NCI-H69 (cell line): ENCODE data around the gene DIAPH2.
"Not testable (repeated sequence)": the region's sequence is repeated elsewhere in the genome, so short reads cannot be mapped to it uniquely, and the experiment has no call there.

ENCODE experiments used
- DNase-seq: peaks from one replicate; lab custom pipeline; 2025; lab: John Stamatoyannopoulos, UW

Gene DIAPH2

DNA sequence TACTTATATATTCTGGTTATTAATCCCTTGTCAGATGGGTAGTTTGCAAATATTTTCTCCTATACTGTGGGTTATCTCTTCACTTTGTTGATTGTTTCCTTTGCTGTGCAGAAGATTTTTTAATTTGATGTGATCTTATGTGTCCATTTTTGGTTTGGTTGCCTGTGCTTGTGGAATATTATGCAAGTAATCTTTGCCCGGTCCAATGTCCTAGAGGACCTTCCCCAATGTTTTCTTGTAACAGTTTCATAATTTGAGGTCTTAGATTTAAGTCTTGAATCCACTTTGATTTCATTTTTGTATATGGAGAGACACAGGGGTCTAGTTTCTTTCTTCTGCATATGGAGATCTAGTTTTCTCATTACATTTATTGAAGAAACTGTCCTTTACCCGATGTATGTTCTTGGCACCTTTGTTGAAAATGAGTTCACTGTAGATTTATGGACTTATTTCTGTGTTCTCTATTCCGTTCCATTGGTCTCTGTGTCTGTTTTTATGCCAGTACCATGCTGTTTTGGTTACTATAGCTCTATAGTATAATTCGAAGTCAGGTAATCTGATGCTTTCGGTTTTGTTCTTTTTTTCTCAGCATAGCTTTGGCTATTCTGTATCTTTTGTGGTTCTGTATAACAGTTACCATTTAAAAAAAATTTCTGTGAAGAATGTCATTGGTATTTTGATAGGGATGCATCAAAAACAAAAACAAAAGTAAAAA, 34.7 kb downstream of the DIAPH2 start:
- no peak for DNase-seq

- no peak for DNase-seq
Observed at GRCh38 chrX:96721354-96721753, 36.7 kb downstream of the DIAPH2 start.

- no peak for DNase-seq
Observed at GRCh38 chrX:96722781-96723180, 38.1 kb downstream of the DIAPH2 start.

GRCh38 chrX:96729053-96729452, 44.4 kb downstream of the DIAPH2 start:
- no peak for DNase-seq

GRCh38 chrX:96729868-96730643, 45.4 kb downstream of the DIAPH2 start:
- DNase-seq = no peak

DNA sequence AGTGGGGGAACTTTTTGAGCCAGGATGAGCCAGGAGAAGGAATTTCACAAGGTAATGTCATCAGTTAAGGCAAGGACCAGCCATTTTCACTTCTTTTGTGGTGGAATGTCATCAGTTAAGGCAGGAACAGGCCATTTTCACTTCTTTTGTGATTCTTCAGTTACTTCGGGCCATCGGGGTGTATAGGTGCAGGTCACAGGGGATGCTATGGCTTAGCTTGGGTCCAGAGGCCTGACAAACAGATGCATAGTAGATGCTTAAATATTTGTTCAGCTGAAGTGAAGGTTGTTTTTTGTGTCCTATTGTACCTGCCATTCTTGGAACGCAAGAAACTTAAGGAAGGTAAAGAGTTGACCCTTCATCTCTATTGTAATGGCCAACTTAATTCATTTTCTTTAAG, 46.4 kb downstream of the DIAPH2 start:
- DNase-seq = not testable (repeated sequence)

GRCh38 chrX:96743367-96744073, 58.9 kb downstream of the DIAPH2 start:
- no peak for DNase-seq

- no peak for DNase-seq
Observed at GRCh38 chrX:96752781-96753180, 68.1 kb downstream of the DIAPH2 start.

- DNase-seq = no peak
Observed at GRCh38 chrX:96753230-96753629, 68.6 kb downstream of the DIAPH2 start.

DNA sequence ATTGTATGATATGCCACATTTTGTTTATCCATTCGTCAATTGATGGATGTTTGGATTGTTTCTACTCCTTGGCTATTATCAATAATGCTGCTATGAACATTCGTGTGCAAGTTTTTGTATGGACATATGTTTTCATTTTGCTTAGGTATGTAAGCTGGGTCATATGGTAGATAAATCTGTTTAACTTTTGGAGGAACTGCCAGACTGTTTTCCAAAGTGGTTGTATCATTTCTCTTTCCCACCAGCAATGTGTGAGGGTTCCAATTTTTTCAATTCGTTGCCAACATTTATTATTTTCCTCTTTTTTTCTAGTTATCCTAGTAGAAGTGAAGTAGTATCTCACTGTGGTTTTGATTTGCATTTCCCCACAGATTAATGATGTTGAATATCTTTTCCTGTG, 71.8 kb downstream of the DIAPH2 start:
- DNase-seq = no peak

DNA sequence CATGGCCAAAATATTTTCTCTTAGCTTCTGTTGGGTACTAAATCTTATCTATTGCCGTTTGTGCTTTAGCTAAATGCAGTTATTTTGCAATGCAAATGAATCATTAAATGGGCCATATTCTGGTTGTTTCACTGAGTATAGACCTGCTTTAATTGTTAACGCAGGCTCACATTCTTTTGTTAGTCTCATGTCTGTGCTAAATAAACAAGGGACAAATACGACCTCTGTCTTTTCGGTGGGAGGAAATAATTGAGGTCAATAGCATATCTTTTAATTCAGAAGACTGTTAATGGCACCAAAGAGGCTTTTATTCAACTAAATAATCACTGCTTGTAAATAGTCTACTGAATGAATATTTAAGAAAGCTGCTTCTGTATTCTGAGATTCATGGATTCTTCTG, 76.9 kb downstream of the DIAPH2 start:
- no peak for DNase-seq

DNA sequence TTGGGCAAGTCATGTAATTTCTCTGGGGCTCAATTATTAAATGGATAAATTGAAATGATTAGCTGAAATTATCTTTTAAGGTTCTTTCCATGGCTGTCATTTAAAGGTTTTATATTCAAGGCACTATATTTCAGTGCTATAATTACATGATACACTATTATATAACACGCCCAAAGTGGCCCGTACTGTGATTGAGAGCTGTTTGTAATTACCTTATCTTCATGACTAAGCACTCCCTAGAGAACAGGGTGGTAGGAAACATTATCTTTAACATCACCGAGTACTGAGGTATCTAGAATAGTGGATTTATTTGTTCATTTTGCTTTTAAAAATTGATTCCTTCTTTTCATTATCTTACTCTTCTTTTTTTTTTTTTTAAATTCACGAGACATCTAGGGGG, 79.0 kb downstream of the DIAPH2 start:
- DNase-seq = no peak

DNA sequence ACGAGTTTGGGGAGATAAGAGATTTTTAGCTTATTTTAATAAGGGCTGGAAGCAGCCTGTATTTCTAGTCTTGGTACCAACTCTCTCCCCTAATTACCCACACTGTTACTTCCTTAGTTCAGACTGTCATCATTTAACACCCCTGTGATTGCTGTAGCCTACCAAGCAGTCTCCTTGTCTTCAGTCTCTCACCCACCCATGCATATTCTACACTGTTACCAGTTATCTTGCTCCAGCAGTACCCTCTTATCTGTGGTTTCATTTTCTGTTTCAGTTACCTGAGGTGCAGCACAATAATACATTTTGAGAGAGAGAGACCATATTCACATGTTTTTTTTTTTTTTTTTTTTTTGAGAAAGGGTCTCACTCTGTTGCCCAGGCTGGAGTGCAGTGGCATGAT, 80.2 kb downstream of the DIAPH2 start:
- no peak for DNase-seq

DNA sequence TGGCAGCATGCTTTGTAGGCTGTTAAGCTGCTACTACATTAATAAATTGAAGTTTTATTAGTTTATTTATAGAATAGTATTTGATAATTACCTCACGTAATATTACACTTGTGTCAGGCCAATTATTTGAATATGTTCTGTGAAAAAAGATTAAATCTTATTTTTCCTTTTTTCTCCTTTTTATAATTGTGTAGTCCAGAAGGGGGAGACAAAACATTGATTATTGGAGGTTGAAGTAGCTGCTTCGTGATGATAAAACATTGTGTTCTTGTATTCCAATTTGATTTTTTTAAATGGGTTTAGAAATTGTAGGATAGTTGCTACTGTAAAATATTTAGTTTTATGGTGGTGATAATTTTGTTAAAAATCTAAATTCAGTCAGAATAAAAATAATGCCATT, 85.7 kb downstream of the DIAPH2 start:
- DNase-seq = peak; percentile 0

DNA sequence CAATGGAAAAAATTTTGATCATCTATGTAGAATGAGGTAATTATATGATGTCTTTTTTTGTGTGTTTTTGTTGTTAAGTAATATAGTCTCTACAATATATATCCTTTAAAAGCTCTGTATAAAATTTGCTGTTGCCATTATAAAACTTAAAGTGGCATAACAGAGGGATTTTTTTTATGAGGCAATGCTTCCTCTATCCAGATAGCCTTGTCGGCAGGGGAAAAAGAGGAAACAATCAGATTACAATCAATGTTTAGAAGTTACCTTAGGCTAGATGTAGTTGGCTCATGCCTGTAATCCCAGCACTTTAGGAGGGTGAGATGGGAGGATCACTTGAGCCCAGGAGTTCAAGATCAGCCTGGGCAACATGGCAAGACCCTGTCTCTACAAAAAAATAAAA, 86.8 kb downstream of the DIAPH2 start:
- no peak for DNase-seq

- DNase-seq = no peak
Observed at GRCh38 chrX:96774116-96774515, 89.5 kb downstream of the DIAPH2 start.

GRCh38 chrX:96776966-96777365, 92.3 kb downstream of the DIAPH2 start:
- no peak for DNase-seq

- no peak for DNase-seq
Observed at GRCh38 chrX:96791559-96791958, 106.9 kb downstream of the DIAPH2 start.

GRCh38 chrX:96792047-96792446, 107.4 kb downstream of the DIAPH2 start:
- DNase-seq = no peak

- no peak for DNase-seq
Observed at GRCh38 chrX:96798982-96799381, 114.3 kb downstream of the DIAPH2 start.

GRCh38 chrX:96807318-96807717, 122.7 kb downstream of the DIAPH2 start:
- DNase-seq = no peak

GRCh38 chrX:96820935-96821334, 136.3 kb downstream of the DIAPH2 start:
- DNase-seq = no peak

GRCh38 chrX:96824166-96824565, 139.5 kb downstream of the DIAPH2 start:
- no peak for DNase-seq
